ENCODE results near the gene CACNG5.

CACNG5 gene

GRCh38 chr17:66842959-66843358 is 8.0 kb downstream of the CACNG5 start:
- Histone ChIP-seq H3K27me3 (ENCODE audit: insufficient read depth, low read length) (peaks cover 3% of the 10 kb centered on the region), H3K4me1 (ENCODE audit: insufficient read depth, low read length) (no peaks in the 10 kb centered on the region), H3K9me3 (ENCODE audit: low read length) (peaks cover 8% of the 10 kb centered on the region), H3K36me3 (ENCODE audit: insufficient read depth, low read length) (no peaks in the 10 kb centered on the region), H2AFZ (ENCODE audit: low read depth, low read length) (no peak overlapping the region), H3K4me3 (ENCODE audit: low read length) (no peak overlapping the region)

GRCh38 chr17:66843627-66844026 is 8.7 kb downstream of the CACNG5 start:
- H2AFZ ChIP-seq (ENCODE audit: low read depth, low read length): no peak overlapping the region
- no peaks in the 10 kb centered on the region for H3K36me3 ChIP-seq (ENCODE audit: insufficient read depth, low read length)
- peaks cover 3% of the 10 kb centered on the region for H3K27me3 ChIP-seq (ENCODE audit: insufficient read depth, low read length)
- H3K4me1 ChIP-seq (ENCODE audit: insufficient read depth, low read length): no peaks in the 10 kb centered on the region
- peaks cover 8% of the 10 kb centered on the region for H3K9me3 ChIP-seq (ENCODE audit: low read length)
- no peak overlapping the region for H3K4me3 ChIP-seq (ENCODE audit: low read length)

- H3K9me3 ChIP-seq (ENCODE audit: low read length): peaks cover 8% of the 10 kb centered on the region
- H3K4me3 ChIP-seq (ENCODE audit: low read length): no peak overlapping the region
- no peaks in the 10 kb centered on the region for H3K36me3 ChIP-seq (ENCODE audit: insufficient read depth, low read length)
- H3K27me3 ChIP-seq (ENCODE audit: insufficient read depth, low read length): no peaks in the 10 kb centered on the region
- H3K4me1 ChIP-seq (ENCODE audit: insufficient read depth, low read length): peaks cover 3% of the 10 kb centered on the region
- H2AFZ ChIP-seq (ENCODE audit: low read depth, low read length): no peak overlapping the region
These were observed 12.8 kb downstream of the CACNG5 start for GRCh38 chr17:66847704-66848103.

DNA sequence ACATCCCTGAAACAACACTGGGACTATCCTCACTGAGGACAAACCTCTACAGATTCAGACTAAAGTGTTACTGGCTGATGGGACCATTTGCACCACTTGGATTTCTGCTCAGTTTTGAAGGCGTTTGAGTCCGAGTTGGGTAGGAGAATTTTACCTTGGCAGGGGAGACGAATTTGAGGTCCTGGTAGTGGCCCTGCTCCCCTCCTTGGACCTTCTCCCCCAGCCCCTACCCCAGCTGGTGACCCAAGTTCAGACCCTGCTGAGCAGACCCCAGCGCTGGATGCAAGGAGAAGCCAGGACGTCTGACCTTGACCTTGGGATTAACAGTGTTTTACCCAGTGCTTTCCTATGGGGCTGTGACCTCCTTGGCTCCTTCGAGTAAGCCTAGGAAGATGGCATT is 13.6 kb downstream of the CACNG5 start:
- peaks cover 3% of the 10 kb centered on the region for H3K4me1 ChIP-seq (ENCODE audit: insufficient read depth, low read length)
- no peaks in the 10 kb centered on the region for H3K27me3 ChIP-seq (ENCODE audit: insufficient read depth, low read length)
- H2AFZ ChIP-seq (ENCODE audit: low read depth, low read length): no peak overlapping the region
- no peaks in the 10 kb centered on the region for H3K36me3 ChIP-seq (ENCODE audit: insufficient read depth, low read length)
- H3K9me3 ChIP-seq (ENCODE audit: low read length): peaks cover 8% of the 10 kb centered on the region
- no peak overlapping the region for H3K4me3 ChIP-seq (ENCODE audit: low read length)

DNA sequence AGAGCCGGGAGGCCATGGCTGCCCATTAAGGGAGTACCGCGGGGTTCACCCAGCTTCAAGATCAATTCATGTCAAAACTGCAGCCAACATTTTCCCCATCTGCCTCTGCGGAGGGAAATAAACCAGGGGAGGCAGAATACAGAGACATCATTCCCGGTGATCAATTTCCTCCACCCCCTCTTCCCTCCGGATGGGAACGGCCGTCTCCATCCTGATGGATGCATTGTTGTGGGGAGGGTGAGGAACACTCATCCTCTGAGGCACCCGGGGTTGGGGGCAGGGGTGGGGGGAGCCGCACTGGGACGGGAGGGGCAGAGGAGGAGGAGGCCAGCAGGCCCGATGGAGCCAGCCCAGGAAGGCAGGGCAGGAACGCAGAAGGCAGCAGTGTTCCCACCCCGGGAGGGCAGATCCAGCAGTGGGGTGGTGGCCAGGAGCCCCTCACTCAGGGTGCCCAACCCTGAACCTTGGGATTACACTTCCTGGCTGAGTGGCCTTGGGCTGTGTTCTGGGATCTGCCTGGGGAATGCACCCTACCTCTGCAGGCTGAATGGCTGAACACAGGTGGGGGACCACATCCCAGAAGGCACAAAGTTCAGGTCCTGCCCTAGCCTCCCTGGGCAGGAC is 14.2 kb downstream of the CACNG5 start:
- Histone ChIP-seq H3K4me1 (ENCODE audit: insufficient read depth, low read length) (peaks cover 3% of the 10 kb centered on the region), H3K27me3 (ENCODE audit: insufficient read depth, low read length) (no peaks in the 10 kb centered on the region), H3K4me3 (ENCODE audit: low read length) (no peak overlapping the region), H2AFZ (ENCODE audit: low read depth, low read length) (no peak overlapping the region), H3K9me3 (ENCODE audit: low read length) (peaks cover 8% of the 10 kb centered on the region), H3K36me3 (ENCODE audit: insufficient read depth, low read length) (no peaks in the 10 kb centered on the region)

GRCh38 chr17:66849851-66850580 is 15.1 kb downstream of the CACNG5 start:
- H3K4me1 ChIP-seq (ENCODE audit: insufficient read depth, low read length): peaks cover 3% of the 10 kb centered on the region
- H3K36me3 ChIP-seq (ENCODE audit: insufficient read depth, low read length): no peaks in the 10 kb centered on the region
- H2AFZ ChIP-seq (ENCODE audit: low read depth, low read length): no peak overlapping the region
- H3K27me3 ChIP-seq (ENCODE audit: insufficient read depth, low read length): no peaks in the 10 kb centered on the region
- no peak overlapping the region for H3K4me3 ChIP-seq (ENCODE audit: low read length)
- peaks cover 8% of the 10 kb centered on the region for H3K9me3 ChIP-seq (ENCODE audit: low read length)

GRCh38 chr17:66850692-66851091 is 15.8 kb downstream of the CACNG5 start:
- H3K27me3 ChIP-seq (ENCODE audit: insufficient read depth, low read length): no peaks in the 10 kb centered on the region
- peaks cover 8% of the 10 kb centered on the region for H3K9me3 ChIP-seq (ENCODE audit: low read length)
- no peak overlapping the region for H2AFZ ChIP-seq (ENCODE audit: low read depth, low read length)
- H3K4me1 ChIP-seq (ENCODE audit: insufficient read depth, low read length): peaks cover 3% of the 10 kb centered on the region
- H3K4me3 ChIP-seq (ENCODE audit: low read length): no peak overlapping the region
- H3K36me3 ChIP-seq (ENCODE audit: insufficient read depth, low read length): no peaks in the 10 kb centered on the region

GRCh38 chr17:66855204-66855603 is 20.3 kb downstream of the CACNG5 start:
- Histone ChIP-seq H3K4me3 (ENCODE audit: low read length) (no peak overlapping the region), H3K4me1 (ENCODE audit: insufficient read depth, low read length) (no peaks in the 10 kb centered on the region), H3K36me3 (ENCODE audit: insufficient read depth, low read length) (no peaks in the 10 kb centered on the region), H3K9me3 (ENCODE audit: low read length) (no peaks in the 10 kb centered on the region), H3K27me3 (ENCODE audit: insufficient read depth, low read length) (no peaks in the 10 kb centered on the region), H2AFZ (ENCODE audit: low read depth, low read length) (no peak overlapping the region)

- H3K36me3 ChIP-seq (ENCODE audit: insufficient read depth, low read length): no peaks in the 10 kb centered on the region
- no peaks in the 10 kb centered on the region for H3K4me1 ChIP-seq (ENCODE audit: insufficient read depth, low read length)
- H3K9me3 ChIP-seq (ENCODE audit: low read length): no peaks in the 10 kb centered on the region
- no peak overlapping the region for H3K4me3 ChIP-seq (ENCODE audit: low read length)
- H2AFZ ChIP-seq (ENCODE audit: low read depth, low read length): no peak overlapping the region
- no peaks in the 10 kb centered on the region for H3K27me3 ChIP-seq (ENCODE audit: insufficient read depth, low read length)
These were observed 23.5 kb downstream of the CACNG5 start for GRCh38 chr17:66858226-66859083.

GRCh38 chr17:66859353-66859752 is 24.4 kb downstream of the CACNG5 start:
- H3K4me3 ChIP-seq (ENCODE audit: low read length): no peak overlapping the region
- H2AFZ ChIP-seq (ENCODE audit: low read depth, low read length): no peak overlapping the region
- H3K36me3 ChIP-seq (ENCODE audit: insufficient read depth, low read length): no peaks in the 10 kb centered on the region
- no peaks in the 10 kb centered on the region for H3K4me1 ChIP-seq (ENCODE audit: insufficient read depth, low read length)
- no peaks in the 10 kb centered on the region for H3K9me3 ChIP-seq (ENCODE audit: low read length)
- no peaks in the 10 kb centered on the region for H3K27me3 ChIP-seq (ENCODE audit: insufficient read depth, low read length)

DNA sequence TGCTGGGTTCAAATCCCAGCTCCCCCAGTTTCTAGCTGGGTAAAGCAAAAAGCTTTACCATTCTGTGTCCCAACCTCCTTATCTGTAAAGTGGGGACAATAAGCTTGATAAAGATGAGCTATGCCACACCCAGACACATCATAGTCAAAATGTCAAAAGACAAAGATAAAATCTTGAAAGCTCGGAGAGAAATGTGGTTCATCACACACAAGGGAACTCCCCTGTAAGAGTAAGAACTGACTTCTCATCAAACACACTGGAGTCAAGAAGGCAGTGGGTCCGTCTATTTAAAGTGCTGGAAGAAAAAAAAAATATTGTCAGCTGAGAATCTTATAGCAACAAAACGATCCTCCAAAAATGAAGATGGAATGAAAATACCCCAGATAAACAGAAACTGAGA is 25.3 kb downstream of the CACNG5 start:
- H3K4me1 ChIP-seq (ENCODE audit: insufficient read depth, low read length): no peaks in the 10 kb centered on the region
- H2AFZ ChIP-seq (ENCODE audit: low read depth, low read length): no peak overlapping the region
- no peaks in the 10 kb centered on the region for H3K9me3 ChIP-seq (ENCODE audit: low read length)
- H3K36me3 ChIP-seq (ENCODE audit: insufficient read depth, low read length): no peaks in the 10 kb centered on the region
- no peak overlapping the region for H3K4me3 ChIP-seq (ENCODE audit: low read length)
- H3K27me3 ChIP-seq (ENCODE audit: insufficient read depth, low read length): no peaks in the 10 kb centered on the region

- no peak overlapping the region for H2AFZ ChIP-seq (ENCODE audit: low read depth, low read length)
- H3K36me3 ChIP-seq (ENCODE audit: insufficient read depth, low read length): no peaks in the 10 kb centered on the region
- no peaks in the 10 kb centered on the region for H3K27me3 ChIP-seq (ENCODE audit: insufficient read depth, low read length)
- H3K9me3 ChIP-seq (ENCODE audit: low read length): no peaks in the 10 kb centered on the region
- H3K4me3 ChIP-seq (ENCODE audit: low read length): no peak overlapping the region
- H3K4me1 ChIP-seq (ENCODE audit: insufficient read depth, low read length): no peaks in the 10 kb centered on the region
These were observed 28.9 kb downstream of the CACNG5 start for GRCh38 chr17:66863820-66864219.

DNA sequence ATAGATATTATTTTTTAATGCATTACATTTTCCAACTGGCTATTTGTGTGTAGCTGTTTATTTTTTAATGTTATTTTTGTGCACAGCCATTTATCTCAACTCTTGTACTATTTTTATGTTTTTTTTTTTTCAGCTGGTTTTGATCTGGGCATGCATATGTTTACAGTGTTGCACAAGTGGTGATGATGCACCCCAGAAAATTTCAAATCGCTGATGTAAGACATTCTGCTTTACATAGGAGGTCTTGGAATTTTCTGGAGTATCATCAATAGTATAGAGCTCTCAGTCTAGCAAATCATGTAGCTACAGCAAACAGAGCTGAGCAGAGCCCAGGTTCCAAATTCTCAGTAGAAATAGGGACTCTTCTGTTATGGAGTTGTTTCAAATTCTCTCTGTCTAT is 30.2 kb downstream of the CACNG5 start:
- H3K27me3 ChIP-seq (ENCODE audit: insufficient read depth, low read length): no peaks in the 10 kb centered on the region
- H3K9me3 ChIP-seq (ENCODE audit: low read length): peaks cover 2% of the 10 kb centered on the region
- H3K36me3 ChIP-seq (ENCODE audit: insufficient read depth, low read length): no peaks in the 10 kb centered on the region
- no peak overlapping the region for H2AFZ ChIP-seq (ENCODE audit: low read depth, low read length)
- no peak overlapping the region for H3K4me3 ChIP-seq (ENCODE audit: low read length)
- H3K4me1 ChIP-seq (ENCODE audit: insufficient read depth, low read length): no peaks in the 10 kb centered on the region
